GM12874 (cell line): ENCODE results near the gene ETV3L.

Source experiments
- CTCF ChIP-seq: IDR thresholded peaks from 2 replicates; pipeline ENCODE4 v1.5.1; 2011; ENCODE audit warnings: low read depth, mild to moderate bottlenecking, control low read depth, low read length, moderate library complexity; ENCODE audit not compliant: insufficient read depth

Gene ETV3L

GRCh38 chr1:157042846-157043245 lies 56.8 kb downstream of the ETV3L start:
- TF ChIP-seq CTCF = no peak
